GM19372 (cell line): ENCODE measurements around the gene P4HA1.
"Not testable (repeated sequence)": the region's sequence is repeated elsewhere in the genome, so short reads cannot be mapped to it uniquely, and the experiment has no call there.

Experiments used
- ATAC-seq: cut with Tn5 transposase; IDR thresholded peaks from one replicate; pipeline ENCODE4 v1.9.1; 2021; ENCODE audit warnings: mild to moderate bottlenecking, low read depth, moderate library complexity; ENCODE audit not compliant: unreplicated experiment

Gene P4HA1

DNA sequence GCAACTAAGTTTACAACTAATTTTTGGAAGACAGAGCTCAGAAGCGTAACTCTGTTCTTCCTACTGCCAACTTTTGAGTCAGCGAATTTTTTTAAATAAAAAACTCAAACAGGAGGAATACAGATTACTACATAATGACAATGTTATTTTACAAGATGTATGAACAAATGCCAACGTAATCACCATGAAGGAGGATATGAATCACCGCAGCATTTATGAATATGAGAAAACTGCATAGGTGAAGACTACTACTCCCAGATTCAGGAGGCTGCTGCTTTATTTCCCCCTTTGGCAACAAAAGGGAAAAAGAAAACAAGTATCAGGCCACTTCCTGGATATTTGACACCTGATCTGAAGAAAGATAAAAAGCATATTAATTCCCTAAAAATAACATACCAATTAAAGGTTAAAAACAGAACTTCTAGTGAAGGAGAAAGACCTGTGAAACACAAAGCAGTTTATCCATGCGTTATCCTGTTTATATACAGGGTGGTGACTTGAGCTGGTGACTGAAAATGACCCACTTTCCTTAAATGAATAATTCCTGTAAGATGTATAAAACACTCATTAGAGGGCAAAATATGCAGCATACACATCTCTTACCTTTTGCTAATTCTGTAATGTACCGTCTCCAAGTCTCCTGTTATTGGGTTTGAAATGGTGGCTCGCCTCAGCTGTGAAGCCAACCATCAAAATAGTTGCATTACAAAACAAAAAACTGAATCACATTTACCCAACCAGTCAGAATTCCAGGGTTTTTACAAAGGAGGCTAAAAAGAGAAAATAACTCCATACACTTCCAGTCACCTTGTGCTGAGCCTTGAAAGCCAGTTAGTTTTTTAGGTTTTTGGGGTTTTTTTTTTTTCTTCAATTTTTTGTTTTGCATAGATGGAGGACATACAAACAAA, 52.0 kb downstream of the P4HA1 start:
- no peak for ATAC-seq

DNA sequence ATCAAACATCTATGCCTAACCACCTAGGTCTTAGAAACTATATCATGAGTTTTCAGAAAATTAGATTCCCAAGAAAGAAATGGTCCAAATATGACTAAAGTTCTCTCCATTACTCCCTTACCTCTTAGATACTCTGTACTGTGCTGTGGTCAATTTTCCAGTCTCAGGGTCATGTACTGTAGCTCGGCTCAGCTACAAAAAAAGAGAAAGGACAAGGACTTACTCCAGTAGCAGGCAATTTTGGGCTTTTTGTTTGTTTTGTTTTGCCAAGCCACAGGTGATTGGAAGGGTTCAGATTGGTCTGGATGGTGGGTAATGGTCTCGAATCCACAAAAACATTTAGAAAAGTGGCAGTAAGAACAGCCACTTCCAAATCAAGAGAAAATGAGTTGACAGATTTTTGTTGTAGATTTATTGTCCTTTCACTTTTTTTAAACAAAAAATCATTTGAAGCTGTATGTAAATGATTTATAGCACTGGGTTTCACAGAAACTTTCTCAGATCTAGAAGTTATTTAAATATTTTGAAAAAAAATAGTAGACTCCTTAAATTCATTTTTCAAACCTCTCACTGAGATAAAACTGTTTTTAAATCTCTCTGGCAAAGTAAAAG, 52.8 kb downstream of the P4HA1 start:
- ATAC-seq, result no peak

DNA sequence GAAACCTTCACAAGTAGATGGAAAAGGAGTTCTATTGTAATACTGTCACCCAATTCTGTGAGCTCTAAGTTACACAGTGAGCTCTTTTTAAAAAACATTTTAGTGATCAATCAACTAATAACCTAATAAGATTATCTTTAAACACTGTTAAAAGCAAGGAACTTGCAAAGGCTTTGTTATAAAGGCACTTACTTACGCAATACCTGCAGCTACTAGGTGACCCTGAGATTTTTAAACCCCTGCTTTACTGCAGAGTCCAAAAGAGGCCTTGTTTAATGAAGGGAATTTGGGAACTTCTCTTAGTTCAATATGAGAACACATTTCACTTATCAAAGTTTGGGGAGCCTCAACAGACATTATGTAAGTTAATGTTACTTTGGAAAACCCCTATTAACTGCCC, 53.3 kb downstream of the P4HA1 start:
- ATAC-seq, result no peak

DNA sequence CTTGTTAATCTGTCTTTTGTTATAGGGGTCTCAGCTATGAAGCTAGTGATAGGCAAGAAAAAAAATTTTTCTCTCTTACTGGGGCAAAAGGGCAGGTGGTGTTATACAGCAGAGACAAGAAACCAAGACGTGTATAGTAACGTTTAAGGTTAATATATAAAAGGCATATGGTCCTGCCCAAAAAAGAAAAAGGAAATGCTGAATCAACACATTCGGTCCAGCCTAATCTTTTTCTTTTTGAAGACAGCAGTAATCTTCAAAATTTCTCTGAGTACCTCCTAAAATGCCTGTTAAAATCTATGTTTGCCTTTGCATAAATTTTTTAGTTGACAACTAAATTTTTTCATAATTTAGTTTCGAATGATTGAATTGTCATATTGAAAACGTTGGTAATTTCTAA, 54.5 kb downstream of the P4HA1 start:
- ATAC-seq, result no peak

DNA sequence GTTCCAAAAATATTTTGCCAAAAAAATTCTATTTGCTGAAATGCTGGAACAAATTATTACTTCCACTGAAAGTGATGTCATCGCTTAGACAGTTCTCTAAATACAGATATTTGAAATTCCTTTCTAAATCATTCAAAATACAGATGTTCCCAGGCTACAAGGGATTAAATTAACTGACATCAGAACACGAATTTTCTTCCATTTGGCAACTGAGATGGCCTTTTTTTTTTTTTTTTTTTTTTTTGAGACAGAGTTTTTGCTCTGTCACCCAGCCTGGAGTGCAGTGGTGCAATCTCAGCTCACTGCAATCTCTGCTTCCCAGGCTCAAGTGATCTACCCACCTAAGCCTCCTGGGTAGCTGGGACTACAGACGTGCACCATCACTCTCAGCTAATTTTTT, 57.0 kb downstream of the P4HA1 start:
- ATAC-seq, result no peak

DNA sequence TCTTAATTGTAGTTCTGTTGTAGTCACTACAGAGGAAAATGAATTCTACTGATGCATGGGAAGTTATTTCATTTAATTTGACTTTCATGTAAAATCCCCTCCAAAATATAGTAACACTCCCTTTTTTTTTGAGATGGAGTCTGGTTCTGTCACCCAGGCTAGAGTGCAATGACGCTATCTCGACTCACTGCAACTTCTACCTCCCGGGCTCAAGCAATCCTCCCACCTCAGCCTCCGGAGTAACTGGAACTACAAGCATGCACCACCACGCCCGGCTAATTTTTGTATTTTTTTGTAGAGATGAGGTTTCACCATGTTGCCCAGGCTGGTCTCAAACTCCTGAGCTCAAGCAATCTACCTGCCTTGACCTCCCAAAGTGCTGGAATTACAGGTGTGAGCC, 60.4 kb downstream of the P4HA1 start:
- ATAC-seq, result not testable (repeated sequence)

DNA sequence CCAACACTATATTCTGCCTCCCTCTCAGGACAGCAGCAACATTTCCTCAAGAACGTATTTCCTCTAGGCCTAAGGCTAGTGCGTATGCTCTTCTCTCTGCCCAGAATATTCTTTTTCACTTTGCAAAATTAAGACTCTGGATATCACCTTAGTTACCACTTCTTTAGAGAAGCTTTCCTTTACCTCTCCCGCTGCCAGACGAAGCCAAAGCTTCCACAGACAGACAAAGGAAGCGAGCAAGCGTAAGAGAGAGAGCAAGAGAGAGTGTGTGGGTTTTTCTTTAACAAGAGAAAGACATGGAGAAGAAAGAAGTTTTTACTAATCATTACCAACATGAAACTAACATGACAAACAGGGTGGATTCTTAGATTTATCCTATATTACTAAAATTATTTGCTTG, 64.1 kb downstream of the P4HA1 start:
- no peak for ATAC-seq

DNA sequence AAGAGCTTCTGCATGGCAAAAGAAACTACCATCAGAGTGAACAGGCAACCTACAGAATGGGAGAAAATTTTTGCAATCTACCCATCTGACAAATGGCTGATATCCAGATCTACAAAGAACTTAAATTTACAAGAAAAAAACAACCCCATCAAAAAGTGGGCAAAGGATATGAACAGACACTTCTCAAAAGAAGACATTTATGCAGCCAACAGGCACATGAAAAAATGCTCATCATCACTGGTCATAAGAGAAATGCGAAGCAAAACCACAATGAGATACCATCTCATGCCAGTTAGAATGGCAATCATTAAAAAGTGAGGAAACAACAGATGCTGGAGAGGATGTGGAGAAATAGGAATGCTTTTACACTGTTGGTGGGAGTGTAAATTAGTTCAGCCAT, 70.0 kb downstream of the P4HA1 start:
- not testable (repeated sequence) for ATAC-seq

DNA sequence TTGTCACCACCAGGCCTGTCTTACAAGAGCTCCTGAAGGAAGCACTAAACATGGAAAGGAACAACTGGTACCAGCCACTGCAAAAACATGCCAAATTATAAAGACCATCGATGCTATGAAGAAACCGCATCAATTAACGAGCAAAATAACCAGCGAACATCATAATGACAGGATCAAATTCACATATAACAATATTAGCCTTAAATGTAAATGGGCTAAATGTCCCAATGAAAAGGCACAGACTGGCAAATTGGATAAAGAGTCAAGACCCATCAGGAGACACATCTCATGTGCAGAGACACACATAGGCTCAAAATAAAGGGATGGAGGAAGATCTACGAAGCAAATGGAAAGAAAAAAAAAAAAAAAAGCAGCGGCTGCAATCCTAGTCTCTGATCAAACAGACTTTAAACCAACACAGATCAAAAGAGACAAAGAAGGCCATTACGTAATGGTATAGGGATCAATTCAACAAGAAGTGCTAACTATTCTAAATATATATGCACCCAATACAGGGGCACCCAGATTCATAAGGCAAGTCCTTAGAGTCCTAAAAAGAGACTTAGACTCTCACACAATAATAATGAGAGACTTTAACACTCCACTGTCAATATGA, 73.1 kb downstream of the P4HA1 start:
- ATAC-seq, result not testable (repeated sequence)

DNA sequence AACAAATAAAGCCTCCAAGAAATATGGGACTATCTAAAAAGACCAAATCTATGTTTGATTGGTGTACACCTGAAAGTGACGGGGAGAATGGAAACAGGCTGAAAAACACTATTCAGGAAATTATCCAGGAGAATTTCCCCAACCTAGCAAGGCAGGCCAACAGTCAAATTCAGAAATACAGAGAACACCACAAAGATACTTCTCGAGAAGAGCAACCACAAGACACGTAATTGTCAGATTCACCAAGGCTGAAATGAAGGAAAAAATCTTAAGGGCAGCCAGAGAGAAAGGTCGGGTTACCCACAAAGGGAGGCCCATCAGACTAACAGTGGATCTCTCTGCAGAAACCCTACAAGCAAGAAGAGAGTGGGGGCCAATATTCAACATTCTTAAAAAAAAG, 73.7 kb downstream of the P4HA1 start:
- ATAC-seq, result not testable (repeated sequence)

DNA sequence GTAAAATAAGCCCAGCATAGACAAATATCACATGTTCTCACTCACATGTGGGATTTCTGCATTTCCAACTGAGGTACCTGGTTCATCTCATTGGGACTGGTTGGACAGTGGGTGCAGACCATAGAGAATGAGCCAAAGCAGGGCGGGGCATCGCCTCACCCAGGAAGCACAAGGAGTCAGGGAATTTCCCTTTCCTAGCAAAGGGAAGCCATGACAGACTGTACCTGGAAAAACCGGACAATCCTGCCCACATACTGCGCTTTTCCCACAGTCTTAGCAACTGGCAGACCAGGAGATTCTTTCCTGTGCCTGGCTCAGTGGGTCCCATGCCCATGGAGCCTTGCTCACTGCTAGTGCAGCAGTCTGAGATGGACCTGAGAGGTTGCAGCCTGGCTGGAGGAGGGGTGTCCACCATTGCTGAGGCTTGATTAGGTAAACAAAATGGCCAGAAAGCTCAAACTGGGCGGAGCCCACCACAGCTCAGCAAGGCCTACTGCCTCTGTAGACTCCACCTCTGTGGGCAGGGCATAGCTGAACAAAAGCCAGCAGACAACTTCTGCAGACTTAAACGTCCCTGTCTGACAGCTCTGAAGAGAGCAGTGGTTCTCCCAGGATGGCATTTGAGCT, 75.0 kb downstream of the P4HA1 start:
- ATAC-seq, result not testable (repeated sequence)

DNA sequence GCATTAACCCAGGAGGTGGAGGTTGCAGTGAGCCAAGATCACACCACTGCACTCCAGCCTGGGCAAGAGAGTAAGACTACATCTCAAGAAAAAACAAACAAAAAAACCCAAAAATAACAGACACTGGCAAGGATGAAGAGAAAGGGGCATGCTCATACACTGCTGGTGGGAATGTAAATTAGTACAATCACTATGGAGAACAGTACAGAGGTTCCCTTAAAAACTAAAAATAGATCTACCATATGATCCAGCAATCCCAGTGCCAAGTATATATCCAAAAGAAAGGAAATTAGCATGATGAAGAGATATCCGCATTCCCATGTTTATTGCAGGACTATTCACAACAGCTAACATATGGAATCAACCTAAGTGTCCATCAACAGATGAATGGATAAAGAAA, 75.6 kb downstream of the P4HA1 start:
- ATAC-seq, result no peak

DNA sequence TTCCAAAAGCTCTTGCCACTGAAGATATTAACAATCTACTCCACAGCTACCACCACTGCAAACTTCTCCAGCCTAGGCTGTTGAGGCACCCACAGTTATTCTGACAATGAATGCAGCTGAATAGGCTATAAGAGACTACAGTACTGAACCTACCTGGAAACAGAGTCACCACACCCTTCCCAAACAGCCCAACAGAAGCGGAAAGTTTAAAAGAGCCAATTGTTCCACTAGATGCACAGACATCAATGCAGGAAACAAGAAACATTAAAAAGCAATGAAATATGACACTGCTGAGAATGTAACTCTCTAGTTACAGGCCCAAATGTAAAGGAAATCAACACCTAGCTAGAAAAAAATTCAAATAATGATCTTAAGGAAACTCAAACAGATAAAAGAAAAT, 77.6 kb downstream of the P4HA1 start:
- no peak for ATAC-seq

DNA sequence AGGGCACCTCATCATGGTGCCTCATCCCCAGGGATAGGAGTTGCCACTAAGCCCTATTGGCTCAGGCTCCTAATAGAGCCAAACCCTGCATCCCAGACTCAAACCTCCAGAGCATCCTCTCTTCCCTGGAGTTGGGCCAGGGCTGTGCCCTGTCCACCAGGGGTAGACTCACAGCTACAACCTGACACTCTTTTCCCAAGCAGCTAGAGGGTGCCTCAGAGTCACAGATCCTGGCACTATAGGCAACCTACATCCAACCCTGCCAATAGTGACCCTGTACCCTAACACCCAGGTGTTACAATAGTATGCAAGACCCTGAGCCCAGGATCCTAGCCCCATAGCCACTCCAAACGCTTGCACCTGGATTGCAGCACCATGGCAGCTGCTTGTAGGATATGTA, 78.0 kb downstream of the P4HA1 start:
- no peak for ATAC-seq

DNA sequence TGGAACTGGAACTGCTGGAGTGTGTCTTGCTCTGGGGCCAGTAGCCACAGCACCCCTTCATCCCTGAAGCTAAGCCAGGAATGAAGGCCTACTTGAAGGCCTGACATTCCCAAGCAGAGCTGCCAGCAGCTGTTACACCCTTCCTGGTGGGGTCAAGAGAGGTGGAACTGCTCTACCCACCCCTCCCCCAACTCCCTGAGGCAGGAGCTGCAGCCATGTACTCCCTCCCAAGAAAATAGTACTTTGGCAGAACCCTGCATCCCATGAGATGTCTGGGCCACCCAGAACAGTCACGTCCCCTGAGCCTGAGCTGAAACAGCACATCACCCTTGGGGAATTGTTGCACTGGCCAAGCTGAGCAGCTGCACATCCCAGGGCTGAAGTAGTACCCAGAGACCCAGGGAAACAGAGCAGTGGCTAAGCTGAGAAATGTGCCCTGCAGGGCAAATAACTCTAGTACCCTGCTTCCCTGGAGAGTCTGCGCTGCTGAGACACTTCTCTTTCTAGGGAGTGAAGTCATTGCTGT, 78.6 kb downstream of the P4HA1 start:
- no peak for ATAC-seq

DNA sequence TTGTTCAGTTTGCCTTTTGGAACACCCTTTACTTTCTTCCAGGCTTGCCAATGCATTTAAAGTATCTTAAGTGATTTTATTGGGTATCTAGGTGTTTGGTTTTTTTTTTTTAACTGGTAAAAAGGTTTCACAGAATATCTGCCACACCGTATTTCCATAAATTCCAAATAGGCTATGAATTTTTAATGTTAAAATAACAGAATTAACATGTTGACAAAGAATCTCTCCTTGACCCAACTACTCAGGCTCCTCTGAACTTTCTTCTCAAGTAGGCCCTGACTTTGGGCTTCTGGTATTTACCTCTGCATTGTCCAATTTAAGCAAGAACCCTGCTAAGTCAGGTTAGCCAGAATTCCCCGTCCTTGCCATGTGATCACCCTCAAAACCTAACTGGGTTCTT, 80.9 kb downstream of the P4HA1 start:
- no peak for ATAC-seq

DNA sequence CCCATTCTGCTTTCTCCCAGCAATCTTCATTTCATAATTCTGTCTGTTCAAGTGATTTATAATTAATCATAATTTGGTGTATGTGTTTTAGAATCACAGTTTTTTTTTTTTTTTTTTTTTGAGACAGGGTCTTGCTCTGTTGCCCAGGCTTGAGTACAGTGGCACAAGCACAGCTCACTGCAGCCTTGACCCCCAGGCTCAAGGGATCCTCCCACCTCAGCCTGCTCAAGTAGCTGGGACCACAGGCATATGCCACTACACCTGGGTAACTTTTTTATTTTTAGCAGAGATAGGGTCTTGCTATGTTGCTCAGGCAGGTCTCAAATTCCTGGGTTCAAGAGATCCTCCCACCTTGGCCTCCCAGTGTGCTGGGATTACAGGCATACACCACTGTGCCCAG, 92.8 kb downstream of the P4HA1 start:
- no peak for ATAC-seq

DNA sequence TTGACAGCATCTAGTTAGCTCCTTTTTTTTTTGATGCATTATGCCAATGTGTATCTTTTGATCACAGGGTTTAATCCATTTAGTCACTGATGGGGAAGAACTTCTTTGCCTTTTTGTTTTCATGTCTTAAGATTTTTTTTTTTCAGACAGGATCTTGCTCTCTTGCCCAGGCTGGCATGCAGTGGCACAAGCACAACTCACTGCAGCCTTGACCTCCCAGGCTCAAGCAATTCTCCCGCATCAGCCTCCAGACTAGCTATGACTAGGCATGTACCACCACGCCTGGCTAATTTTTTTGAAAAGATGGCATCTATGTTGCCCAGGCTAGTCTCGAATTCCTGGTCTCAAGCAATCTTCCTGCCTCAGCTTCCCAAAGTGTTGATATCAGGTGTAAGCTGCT, 95.7 kb downstream of the P4HA1 start:
- no peak for ATAC-seq

DNA sequence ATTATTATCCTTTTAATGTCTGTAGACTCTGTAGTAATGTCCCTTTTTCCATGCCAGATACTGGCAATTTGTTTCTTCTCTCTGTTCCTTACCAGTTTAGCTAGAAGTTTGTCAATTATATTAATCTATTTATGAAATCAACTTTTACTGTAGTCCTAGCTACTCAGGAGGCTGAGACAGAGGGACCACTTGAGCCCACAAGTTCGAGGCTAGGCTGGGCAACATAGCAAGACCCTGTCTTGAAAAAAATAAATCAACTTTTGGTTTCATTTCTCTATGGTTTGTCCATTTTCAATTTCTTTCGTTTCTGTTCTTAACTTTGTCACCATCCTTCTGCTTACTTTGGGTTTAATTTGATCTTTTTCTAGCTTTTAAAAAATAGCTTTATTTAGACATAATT, 99.6 kb downstream of the P4HA1 start:
- ATAC-seq, result no peak

DNA sequence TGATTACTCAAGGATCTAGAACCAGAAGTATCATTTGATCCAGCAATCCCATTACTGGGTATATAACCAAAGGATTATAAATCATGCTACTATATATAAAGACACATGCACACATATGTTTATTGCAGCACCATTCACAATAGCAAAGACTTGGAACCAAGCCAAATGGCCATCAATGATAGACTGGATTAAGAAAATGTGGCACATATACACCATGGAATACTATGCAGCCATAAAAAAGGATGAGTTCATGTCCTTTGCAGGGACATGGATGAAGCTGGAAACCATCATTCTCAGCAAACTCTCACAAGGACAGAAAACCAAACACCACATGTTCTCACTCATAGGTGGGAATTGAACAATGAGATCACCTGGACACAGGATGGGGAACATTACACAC, 101.2 kb downstream of the P4HA1 start:
- ATAC-seq, result not testable (repeated sequence)

DNA sequence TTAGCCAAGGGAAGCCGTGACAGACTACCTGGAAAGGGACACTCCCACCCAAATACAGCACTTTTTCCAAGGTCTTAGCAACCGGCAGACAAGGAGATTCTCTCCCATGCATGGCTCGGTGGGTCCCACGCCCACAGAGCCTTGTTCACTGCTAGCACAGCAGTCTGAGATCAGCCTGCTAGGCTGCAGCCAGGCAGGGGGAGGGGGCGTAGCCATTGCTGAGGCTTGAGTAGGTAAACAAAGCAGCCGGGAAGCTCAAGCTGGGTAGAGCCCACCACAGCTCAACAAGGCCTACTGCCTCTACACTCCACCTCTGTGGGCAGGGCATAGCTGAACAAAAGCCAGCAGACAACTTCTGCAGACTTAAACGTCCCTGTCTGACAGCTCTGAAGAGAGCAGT, 106.9 kb downstream of the P4HA1 start:
- ATAC-seq, result not testable (repeated sequence)
